MCF 10A (cell line): Measurements from ENCODE around the gene LOXHD1. TPM values are rescaled to one million over a fixed set of nuclear protein-coding genes. Genes with fewer than 3 reads are reported as not detected.

Experiments used
- BruUV-seq: library from RNA; stranded (reverse); fragments of 400-500 nt; replicated peaks from 2 replicates; lab custom pipeline; 2021; lab: Mats Ljungman, UMichigan
- CTCF ChIA-PET: fragments of 300-600 bp; sonication (Branson Sonifier 250); formaldehyde crosslinking; extraction: SDS; loops from one replicate; lab custom pipeline; 2021; ENCODE audit warnings: antibody characterized with exemption, inconsistent platforms; lab: Yijun Ruan, JAX
- POLR2A ChIA-PET: fragments of 300-600, 350-650 bp; sonication (Branson Sonifier 250); formaldehyde crosslinking; extraction: SDS; loops from one replicate; lab custom pipeline; 2020; ENCODE audit warnings: antibody characterized with exemption, inconsistent platforms; lab: Yijun Ruan, JAX
- DNase-seq: peaks from one replicate; pipeline ENCODE4 v3.0.0-alpha.2; 2018; ENCODE audit not compliant: unreplicated experiment
- H3K27ac Mint-ChIP-seq: one replicate; pipeline ENCODE4 v1.8.0; 2022; ENCODE audit warnings: mild to moderate bottlenecking, low read depth, mixed read lengths; ENCODE audit not compliant: unreplicated experiment
- H3K27me3 Mint-ChIP-seq: one replicate; pipeline ENCODE4 v1.8.0; 2022; ENCODE audit warnings: mixed read lengths; ENCODE audit not compliant: insufficient read depth, unreplicated experiment
- H3K36me3 Mint-ChIP-seq: one replicate; pipeline ENCODE4 v1.8.0; 2022; ENCODE audit warnings: mild to moderate bottlenecking, moderate library complexity, mixed read lengths; ENCODE audit not compliant: insufficient read depth, unreplicated experiment
- H3K4me1 Mint-ChIP-seq: one replicate; pipeline ENCODE4 v1.8.0; 2022; ENCODE audit warnings: mixed read lengths; ENCODE audit not compliant: insufficient read depth, unreplicated experiment
- H3K4me3 Mint-ChIP-seq: one replicate; pipeline ENCODE4 v1.8.0; 2022; ENCODE audit warnings: mild to moderate bottlenecking, moderate library complexity, mixed read lengths; ENCODE audit not compliant: unreplicated experiment
- H3K9me3 Mint-ChIP-seq: one replicate; pipeline ENCODE4 v1.8.0; 2022; ENCODE audit warnings: mixed read lengths; ENCODE audit not compliant: unreplicated experiment
- intact Hi-C: fragments of 100-400 bp; cut with micrococcal nuclease; formaldehyde crosslinking; loops from 2 replicates; pipeline ENCODE4 v1.14.1; 2022
- total RNA-seq: library from RNA; stranded (reverse); gene quantifications from 2 replicates; pipeline ENCODE4 v1.2.3, GENCODE V29; 2022
- TF ChIP-seq, protein P1 (sequence below): fragments of 200-600 bp; IDR thresholded peaks from one replicate; pipeline ENCODE4 v1.8.0; 2022; ENCODE audit warnings: antibody characterized with exemption, mild to moderate bottlenecking; ENCODE audit not compliant: unreplicated experiment

Gene LOXHD1
- total RNA-seq, 1 experiment from 2014 or later, result not detected

DNA sequence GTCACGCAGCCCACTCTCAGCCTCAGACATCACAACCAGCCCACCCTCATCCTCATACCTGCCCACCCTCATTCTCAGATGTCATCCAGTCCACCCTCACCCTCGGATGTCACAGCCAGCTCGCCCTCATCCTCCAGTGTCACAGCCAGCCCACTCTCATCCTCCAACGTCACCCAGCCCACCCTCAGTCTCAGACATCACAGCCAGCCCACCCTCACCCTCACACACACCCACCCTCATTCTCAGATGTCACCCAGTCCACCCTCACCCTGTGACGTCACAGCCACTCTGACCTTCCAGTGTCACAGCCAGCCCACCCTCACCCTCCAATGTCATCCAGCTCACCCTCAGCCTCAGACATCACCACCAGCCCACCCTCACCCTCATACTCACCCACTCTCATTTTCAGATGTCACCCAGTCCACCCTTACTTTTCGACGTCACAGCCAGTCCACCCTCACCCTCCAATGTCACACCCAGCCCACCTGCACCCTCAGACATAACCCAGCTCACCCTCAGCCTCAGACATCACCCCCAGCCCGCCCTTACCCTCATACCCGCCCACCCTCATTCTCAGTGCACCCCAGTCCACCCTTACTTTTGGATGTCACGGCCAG lies 100.3 kb downstream of the LOXHD1 start:
- Mint-ChIP-seq H3K4me3 (no peak overlapping the region), H3K36me3 (no peaks in the 10 kb centered on the region), H3K27me3 (peaks cover 17% of the 10 kb centered on the region), H3K4me1 (no peaks in the 10 kb centered on the region), H3K9me3 (no peaks in the 10 kb centered on the region), H3K27ac (no peak overlapping the region)
- intact Hi-C loops, result no loop called here
- TF ChIP-seq, protein P1, sequence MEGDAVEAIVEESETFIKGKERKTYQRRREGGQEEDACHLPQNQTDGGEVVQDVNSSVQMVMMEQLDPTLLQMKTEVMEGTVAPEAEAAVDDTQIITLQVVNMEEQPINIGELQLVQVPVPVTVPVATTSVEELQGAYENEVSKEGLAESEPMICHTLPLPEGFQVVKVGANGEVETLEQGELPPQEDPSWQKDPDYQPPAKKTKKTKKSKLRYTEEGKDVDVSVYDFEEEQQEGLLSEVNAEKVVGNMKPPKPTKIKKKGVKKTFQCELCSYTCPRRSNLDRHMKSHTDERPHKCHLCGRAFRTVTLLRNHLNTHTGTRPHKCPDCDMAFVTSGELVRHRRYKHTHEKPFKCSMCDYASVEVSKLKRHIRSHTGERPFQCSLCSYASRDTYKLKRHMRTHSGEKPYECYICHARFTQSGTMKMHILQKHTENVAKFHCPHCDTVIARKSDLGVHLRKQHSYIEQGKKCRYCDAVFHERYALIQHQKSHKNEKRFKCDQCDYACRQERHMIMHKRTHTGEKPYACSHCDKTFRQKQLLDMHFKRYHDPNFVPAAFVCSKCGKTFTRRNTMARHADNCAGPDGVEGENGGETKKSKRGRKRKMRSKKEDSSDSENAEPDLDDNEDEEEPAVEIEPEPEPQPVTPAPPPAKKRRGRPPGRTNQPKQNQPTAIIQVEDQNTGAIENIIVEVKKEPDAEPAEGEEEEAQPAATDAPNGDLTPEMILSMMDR, result no peak
- CTCF ChIA-PET, result interaction anchor here (0.7 to 0.9 kb wide), 2 partner anchors 10 to 66 kb away, joined by 3 read pairs; no protein-coding TSS in a partner anchor
- BruUV-seq, result no TSS peak
- no peak for DNase-seq
- POLR2A ChIA-PET, result no interaction called here

DNA sequence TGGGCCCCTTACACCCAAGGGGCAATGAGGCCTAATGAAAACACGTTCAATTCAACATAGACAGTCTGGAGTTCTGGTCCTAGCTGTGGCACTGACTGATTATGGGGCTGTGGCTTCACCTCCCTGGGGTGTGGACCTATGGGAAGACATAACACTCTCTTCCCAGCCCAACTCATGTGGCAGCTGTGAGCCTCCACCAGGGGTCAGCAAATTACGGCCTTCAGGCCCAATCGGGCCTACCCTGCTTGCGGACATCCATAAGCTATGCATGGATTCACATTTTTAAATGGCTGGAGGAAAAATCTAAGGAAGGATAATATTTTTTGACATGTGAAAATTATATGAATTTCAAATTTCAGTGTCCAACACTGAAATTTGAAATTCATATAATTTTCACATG lies 101.3 kb downstream of the LOXHD1 start:
- Mint-ChIP-seq H3K36me3 (no peaks in the 10 kb centered on the region), H3K4me1 (no peaks in the 10 kb centered on the region), H3K4me3 (no peak overlapping the region), H3K27ac (no peak overlapping the region), H3K9me3 (no peaks in the 10 kb centered on the region), H3K27me3 (peaks cover 7% of the 10 kb centered on the region)
- TF ChIP-seq, protein P1, result peak; percentile 54
- intact Hi-C loops, result loop anchor here (1.0 kb wide), 2 partner anchors 103 to 274 kb away; no protein-coding TSS in a partner anchor
- peak; percentile 65 for DNase-seq
- no TSS peak for BruUV-seq
- POLR2A ChIA-PET, result interaction anchor here (0.7 kb wide), 2 partner anchors 25 to 45 kb away, joined by 3 read pairs; no protein-coding TSS in a partner anchor
- CTCF ChIA-PET, result interaction anchor here (0.5 to 1.4 kb wide), 5 partner anchors 9 to 101 kb away, joined by 3 to 4 read pairs (median 3); partner anchors contain the start of gene LOXHD1

DNA sequence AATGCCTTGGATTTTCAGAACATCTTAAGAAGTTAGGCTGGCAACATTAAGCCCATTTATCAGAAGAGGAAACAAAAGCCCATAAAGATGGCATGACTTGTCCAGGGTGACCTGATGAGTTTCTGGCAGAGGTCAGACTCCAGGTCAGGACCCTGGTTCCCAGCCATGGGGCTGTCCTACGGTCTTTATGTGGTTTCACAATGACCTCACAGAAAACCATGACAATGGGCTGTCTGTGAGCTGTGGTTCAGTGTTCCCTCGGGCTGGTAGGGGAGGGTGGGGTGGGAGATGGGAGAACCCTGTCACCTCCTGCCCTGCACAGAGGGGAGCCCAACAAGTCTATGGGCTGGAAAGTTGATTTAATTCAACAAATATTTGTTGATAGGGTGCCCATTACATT lies 101.8 kb downstream of the LOXHD1 start:
- intact Hi-C loops, result loop anchor here (1.0 kb wide), 2 partner anchors 103 to 274 kb away; no protein-coding TSS in a partner anchor
- ChIA-PET CTCF (interaction anchor here (0.7 to 1.4 kb wide), 2 partner anchors 102 to 273 kb away, joined by 3 to 4 read pairs; partner anchors contain the start of gene LOXHD1), POLR2A (interaction anchor here (0.7 kb wide), 1 partner anchor 46 kb away, joined by 3 read pairs; no protein-coding TSS in a partner anchor)
- Mint-ChIP-seq H3K4me3 (no peak overlapping the region), H3K36me3 (no peaks in the 10 kb centered on the region), H3K27me3 (peaks cover 2% of the 10 kb centered on the region), H3K4me1 (no peaks in the 10 kb centered on the region), H3K9me3 (no peaks in the 10 kb centered on the region), H3K27ac (no peak overlapping the region)
- BruUV-seq, result no TSS peak
- DNase-seq, result no peak
- TF ChIP-seq, protein P1, result no peak

DNA sequence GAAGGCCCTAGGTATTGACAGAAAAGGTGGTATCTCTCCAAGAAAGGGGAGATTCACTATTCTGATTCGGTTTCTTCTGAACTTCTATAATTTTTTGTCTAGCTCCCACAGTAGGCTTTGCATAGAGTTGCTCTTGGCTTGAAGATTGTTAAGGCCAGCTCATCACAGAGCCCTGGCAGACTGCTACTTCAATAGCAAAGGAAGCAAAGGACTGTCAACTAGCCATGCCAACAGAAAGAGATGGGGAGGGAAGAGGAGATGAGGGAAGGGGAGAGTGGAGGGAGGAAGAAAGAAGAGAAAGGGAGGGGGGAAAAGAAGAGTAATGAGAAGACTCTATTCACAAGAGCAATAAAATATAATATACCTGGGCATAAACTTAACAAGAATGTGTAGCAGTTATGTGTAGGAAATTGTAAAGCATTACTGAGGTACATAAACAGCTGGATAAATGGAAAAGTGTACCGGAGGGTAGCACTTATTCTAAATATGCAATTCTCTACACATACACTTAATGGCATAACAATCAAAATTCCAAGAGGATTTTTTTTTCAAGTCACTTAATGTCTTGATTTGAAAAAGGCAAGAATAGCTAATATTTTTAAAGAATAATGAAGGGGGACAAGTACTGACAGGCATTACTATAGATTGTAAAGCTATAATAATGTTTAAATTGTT lies 102.5 kb downstream of the LOXHD1 start:
- intact Hi-C loops, result loop anchor here (1.0 kb wide), 2 partner anchors 104 to 273 kb away; no protein-coding TSS in a partner anchor
- CTCF ChIA-PET, result interaction anchor here (0.5 to 1.4 kb wide), 3 partner anchors 103 to 273 kb away, joined by 3 to 4 read pairs (median 3); partner anchors contain the start of gene LOXHD1
- H3K4me1 Mint-ChIP-seq, result no peaks in the 10 kb centered on the region

More for the DNA sequence above, 102.5 kb downstream of the LOXHD1 start:
- TF ChIP-seq, protein P1, result no peak
- no TSS peak for BruUV-seq
- Mint-ChIP-seq H3K4me3 (no peak overlapping the region), H3K27ac (no peak overlapping the region), H3K9me3 (no peaks in the 10 kb centered on the region), H3K27me3 (no peaks in the 10 kb centered on the region), H3K36me3 (no peaks in the 10 kb centered on the region)
- no peak for DNase-seq
- POLR2A ChIA-PET, result no interaction called here
